Inflammatory macrophage (primary cell): ENCODE measurements around the gene FGFBP3.
"Not testable (repeated sequence)": the region's sequence is repeated elsewhere in the genome, so short reads cannot be mapped to it uniquely, and the experiment has no call there.

ENCODE experiments used
- DNase-seq, 2 donors: peaks; one replicate each; pipeline ENCODE4 v3.0.0-alpha.2; 2020 to 2022

The FGFBP3 gene

DNA sequence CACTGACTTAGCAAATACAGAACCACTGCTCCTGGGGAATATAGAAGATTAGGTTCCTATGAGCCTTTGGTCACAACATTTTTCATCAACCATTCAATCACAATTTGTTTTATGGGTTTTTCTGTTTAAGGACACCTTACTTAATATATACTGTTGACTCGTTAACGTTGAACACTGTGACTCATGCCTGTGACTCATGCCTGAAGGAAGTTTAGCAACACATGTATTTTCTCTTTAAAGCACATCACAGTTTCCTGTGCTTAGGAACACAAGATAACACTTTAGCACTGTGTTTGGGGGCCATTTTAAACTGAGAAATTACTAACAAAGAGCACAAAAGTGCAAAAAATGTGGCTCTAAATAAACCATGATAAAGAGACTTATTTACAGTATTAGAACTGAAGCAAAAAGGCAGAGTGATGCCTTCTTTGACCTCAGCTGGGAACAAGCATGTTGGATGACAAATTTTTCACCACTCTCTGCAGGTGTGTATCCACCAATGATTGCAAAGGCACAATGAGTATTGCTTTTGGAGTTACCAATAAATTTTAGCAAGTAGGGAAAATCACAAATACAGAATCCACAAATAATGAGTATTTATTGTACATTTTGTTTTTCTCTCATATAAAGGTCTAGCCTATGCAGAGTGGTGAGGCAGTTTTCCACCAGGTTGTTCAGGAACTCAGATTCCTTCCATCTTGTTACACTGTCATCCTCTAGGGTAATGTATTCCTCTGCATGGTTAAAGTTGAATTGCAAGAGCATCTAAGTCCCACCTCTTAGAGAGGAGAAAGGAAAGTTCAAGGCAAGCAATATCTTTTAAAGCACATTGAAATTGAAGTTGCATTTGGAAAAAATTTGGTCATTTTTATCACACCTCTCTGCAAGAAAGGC, 7.3 kb downstream of the FGFBP3 start:
- DNase-seq = peak; percentile 87 to 91

DNA sequence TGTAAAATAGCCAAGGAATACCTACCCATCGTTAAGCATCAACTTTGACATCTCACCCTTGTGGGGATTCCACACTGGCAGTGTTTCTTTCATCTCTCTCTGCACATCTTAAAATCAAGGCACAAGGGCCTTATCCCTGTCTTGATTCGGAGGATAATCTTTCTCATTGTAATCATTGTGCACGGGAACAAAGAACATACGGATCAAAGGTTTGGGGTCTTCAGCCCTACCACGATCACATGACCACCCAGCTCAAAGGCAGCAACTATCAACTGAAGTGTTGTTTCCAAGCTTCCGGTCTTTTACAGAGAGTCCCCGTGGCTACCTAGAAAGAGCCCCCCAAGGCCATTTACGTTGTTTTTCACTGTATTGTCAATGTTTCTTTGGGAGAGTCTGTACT, 11.9 kb downstream of the FGFBP3 start:
- no peak for DNase-seq

DNA sequence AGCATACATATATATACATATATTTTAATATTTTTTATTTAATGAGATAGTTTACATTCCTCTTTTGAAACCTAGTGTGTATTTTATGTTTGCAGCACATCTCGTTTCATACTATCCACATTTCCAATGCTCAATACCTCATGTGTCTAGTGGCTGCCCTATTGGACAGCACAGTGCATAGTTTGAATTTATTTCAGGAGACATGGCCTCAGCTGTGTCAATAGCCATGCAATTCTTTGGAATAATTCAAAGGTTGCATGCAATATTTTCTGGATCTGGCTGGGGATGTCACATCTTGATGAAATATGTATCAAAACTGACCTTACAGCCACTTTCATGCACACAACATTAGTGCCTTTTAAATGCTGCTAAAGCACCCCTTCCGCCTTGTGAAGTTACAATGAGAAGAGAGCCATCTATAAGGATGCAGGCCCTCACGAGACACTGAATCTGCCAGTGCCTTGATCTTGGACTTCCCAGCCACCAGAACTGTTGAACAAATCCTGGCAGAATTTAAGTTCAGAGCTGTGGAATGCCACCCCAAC, 13.0 kb downstream of the FGFBP3 start:
- no peak for DNase-seq

DNA sequence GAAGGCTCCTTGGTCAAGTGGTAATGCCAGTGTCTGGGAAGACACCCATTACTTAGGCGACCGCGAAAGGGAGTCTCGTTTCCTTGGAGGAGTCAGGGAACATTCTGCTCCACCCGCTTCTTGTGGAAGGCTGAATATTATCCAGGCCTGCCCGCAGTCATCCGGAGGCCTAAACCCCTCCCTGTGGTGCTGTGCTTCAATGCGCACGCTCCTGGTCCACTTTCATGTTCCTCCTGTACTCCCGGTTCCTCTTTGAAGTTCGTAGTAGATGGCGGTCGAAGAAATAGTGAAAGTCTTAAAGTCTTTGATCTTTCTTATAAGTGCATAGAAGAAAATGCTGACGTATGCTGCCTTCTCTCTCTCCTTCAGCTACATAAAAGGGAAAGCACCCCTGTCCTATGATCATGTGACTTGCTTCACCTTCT, 15.0 kb downstream of the FGFBP3 start:
- not testable (repeated sequence) for DNase-seq

DNA sequence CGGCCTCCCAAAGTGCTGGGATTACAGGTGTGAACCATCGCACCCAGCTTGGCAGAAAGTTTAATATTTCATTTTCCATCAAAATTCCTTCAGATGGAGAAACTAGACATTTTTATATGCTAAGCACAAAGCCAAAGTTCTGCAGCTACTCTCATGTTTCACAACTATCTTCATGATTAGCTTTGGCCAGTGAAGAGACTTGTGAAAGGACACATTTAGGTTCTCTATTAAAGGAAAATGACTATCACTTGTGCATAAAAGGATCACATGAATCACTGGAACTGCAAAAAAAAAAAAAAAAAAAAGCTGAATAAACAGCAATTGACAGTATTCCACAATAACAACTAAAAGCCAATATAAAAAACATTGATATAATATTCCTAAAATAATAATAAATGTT, 16.2 kb downstream of the FGFBP3 start:
- DNase-seq = peak; percentile 6 to 13

DNA sequence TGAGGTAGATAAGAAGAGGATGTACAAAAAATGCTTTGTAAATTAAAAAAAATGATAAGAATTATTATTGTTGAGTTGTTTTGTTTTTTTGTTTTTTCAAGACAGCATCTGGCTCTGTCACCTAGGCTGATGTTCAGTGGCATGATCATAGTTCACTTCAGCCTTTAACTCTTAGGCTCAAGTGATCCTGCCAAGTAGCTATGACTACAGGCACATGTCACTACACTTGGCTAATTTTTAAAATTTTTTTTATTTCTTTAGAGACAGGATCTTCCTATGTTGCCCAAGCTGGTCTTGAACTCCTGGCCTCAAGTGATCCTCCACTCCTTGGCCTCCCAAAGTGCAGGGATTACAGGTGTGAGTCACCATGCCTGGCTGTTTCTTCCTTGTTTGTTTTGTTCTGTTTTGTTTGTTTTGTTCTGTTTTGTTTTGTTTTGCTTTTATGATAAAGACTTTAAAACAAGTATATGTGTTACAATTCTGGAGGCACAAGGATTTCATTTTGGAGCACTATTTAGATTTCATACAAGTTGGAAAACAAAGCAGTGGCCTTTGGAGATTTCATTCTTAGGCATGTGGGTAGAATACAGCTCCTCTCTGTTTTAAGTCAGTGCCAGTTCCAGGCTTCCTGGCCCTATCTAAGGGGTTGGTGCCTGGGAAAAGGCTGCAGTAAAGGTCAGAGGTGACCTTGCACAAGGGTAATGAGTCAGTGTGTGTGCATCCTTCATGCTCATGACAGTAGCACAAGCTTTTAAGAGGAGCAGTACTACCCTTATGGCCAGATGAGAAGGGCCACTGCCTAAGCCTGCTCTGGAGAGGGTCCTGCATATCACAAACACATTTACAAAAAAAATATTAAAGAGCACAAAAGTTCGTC, 17.9 kb downstream of the FGFBP3 start:
- peak; percentile 29 to 40 for DNase-seq

DNA sequence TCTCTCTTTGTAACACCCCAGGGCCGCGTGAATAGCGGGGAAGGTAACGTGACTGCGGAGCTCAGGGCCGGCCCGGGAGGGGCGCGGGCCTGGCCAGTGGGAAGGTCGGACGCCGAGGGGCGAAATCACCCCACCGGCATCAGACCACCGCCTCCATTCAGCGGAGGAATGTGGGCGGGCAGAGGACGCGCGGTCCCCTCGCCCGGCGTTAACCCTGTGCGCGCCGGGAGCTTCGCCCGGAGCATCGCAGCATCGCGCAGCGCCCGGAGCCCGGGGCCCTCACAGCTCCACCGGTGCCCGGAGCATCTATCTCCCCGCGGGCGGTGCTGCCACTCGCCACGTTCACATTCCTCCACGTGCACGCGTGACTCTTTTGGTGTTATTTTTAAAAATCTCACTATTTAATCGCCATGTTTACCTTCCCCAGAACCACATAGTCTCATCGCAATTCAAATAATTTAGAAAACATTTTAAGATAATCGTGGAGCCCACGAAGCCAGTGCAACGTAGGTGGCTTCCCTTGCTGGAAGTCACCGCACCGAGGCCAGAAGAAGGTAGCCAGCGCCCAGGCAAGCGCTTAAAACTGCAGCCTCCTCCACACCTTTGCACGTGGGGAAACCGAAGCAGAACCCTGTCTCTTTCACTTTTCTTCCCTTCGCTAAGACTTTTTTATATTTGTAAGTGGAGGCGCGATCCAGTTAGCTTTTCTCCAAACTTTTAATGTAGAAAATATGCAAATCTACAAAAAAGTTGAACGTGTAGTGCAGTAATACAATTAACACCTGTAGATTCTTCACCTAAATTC, 21.8 kb downstream of the FGFBP3 start:
- no peak for DNase-seq

DNA sequence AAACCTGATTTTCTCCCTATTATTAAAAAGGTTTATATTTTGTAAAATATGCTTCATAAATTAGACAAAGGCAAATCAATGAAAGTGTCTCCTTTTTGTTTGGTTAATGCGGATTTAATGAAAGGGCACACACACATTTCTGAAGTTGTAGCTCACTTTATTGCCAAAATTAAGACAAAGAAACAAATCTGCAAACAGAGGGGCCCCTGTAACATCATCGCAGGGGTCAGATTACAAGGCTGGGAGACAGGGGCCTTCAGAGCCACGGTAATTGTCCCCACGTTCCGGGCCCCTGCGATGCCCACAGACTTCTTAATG, 22.4 kb downstream of the FGFBP3 start:
- DNase-seq = no peak

DNA sequence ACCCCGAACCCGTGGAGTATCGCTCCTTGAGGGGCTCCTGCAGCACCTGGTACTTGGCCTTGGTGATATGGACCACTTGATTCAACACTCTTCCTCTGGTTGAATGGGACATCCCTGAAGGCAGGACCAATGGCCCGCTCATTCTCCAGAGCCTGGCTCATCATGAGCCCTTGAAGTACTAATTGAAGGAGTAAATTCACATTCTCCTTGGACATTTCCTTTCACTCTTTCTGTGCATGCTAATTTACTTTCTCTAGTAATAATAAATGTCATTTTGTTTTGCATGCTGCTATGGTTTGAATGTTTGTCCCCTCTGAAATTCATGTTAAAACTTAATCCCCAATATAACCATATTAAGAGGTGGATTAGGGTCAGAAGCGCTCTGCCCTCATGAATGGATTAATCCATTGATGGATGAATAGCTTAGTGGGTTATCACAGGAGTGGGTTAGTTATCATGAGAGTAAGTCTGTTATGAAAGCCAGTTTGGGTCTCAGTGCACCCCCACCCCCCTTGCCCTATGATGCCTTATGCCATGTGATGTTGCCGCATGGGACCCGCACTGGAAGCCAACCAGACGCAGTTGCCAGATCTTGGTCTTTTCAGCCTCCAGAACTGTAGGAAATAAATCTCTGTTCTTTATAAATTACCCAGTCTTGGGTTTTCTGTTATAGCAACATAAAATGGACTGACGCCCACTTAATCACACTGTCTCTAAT, 23.8 kb downstream of the FGFBP3 start:
- no peak for DNase-seq

DNA sequence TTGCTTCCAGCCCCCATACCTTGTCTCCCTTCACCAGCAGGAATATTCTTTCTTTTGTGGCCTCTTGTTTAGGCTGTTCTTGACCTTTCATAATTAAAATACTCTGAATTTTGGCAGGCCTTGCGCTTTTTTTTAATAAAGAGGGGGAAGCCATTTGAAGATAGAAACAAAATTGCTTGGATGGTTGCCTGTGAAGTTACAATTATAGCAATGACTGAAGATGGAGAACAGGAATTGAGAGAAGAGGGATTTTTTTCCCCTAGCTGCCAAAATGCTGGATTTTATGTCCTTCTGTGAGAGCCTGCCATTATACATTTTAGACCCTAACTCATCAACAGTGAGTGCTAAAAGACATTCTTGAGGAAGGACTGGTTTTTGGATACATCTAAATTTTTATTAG, 24.8 kb downstream of the FGFBP3 start:
- DNase-seq = no peak

DNA sequence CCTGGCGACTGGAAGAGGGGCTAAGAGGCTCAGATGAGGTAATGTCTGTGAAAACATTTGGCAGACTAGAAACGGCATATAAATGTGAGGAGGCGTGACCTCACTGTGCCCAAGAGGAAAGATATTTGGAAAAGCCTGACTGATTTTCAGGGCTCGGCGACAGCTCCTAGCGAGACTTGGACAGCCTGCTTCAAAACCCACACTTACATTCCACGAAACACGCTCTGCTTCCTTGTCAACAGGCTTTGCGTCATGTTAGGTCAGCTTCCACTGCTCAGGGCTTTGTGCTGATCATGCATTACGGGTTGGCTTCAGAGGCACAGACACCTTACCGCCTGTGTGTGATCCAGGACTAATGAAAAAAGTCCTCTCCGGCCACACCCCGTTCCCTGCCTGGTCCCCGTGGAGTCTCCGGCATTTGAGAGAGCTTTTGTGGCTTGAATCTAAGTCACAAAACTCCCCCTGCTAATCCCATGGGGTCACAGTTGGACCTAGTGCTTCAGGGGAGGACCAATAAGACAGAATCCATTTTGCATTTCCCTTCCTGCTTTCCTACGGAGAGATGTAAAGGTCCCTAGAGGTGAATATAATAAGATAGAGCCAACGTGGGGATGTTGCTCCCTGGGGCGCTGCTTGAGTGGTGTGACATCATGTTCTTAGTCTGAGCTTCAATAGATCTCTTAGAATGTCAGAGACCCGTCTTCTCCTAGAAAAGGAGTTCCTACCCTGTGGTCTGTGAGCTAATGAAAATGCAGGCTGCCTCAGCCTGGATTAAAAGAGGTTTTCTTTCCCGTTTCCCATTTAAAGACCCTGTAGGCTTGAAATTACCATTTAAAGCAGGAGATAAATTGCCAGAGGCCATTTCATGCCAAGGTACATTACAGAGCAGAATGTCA, 25.5 kb downstream of the FGFBP3 start:
- DNase-seq = no peak

DNA sequence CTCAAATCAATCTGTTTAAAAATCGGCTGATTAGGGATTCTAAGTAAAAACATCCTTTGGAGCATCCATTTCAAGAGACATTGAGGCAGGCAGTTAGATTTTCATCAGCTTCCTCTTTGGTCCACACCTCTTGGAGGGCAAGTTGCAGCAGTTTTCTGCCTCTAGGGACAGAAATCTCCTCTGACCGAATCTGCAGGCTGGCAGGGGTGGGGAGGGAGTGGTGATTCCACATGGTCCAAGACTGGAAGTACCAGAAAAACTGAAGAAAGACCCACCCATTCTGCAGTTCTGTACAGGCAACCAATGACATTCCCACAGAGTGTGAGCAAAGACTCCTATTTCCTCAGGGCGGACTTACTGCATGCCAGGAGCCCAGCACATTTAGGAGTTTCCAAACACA, 29.0 kb downstream of the FGFBP3 start:
- no peak for DNase-seq

DNA sequence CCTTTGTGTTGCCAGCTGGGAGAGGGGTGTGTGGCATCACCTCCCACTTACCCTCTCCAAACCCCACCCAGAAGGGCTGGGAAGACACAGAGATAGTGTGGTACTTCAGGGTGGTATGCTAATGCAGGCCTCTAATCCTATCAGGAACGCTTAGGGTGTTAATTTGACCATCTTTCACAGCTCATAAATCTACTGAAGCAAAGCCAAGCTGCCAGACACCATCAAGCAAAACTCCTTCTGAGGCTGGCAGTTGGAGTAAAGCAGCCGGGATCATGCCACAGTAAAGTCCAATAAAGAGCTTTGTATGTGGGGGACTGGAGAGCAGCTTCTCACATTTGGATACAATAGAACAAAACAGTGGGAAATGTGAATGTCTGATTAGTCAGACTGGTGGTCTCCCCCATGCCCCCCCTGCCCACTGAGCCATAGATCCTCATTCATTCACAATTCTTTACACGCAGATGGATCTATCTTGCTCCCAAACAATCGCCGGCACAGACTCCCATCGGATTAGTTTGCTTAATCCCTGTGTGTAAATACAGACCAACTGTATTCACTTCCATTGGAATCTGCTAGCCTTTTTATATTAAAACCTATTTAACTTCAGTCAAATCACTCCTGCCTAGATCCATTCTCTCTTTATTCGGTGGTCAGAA, 29.6 kb downstream of the FGFBP3 start:
- no peak for DNase-seq

DNA sequence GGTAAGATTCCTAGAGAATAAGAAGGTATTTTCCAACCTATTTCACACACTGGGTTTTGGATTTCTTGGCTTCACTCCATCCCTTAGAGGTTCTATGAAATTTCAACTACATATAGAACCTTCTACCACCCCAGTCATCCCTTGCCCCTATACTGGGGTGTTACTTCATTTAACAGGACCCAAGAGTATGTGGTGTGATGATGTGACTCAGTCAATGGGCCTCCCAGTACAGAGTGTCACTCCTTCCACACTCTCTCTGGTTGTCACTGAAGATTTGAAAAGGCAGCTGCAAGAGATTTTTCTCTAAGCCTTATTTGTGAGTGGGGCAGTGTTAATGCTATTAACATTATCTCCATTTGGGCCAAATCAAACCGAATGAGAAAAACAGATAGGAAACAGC, 33.5 kb downstream of the FGFBP3 start:
- DNase-seq = no peak

DNA sequence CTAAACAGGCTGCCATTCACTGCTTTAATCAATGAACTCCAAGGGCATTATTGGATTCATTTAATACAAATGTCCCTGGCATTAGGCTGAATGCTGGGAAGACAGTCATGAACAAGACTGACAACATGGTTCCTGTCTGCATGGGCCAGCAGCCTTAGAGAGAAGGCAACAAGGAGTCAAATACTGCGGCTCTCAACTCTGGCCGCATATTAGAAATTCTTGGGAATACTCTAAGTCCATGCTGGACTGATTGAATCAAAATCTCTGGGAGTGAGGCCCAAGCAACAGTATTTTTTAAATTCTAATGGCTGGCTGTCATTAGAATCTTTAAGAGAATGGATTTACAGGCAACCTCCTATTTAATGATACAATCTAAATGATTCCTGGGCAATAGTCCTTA, 34.1 kb downstream of the FGFBP3 start:
- DNase-seq = no peak

DNA sequence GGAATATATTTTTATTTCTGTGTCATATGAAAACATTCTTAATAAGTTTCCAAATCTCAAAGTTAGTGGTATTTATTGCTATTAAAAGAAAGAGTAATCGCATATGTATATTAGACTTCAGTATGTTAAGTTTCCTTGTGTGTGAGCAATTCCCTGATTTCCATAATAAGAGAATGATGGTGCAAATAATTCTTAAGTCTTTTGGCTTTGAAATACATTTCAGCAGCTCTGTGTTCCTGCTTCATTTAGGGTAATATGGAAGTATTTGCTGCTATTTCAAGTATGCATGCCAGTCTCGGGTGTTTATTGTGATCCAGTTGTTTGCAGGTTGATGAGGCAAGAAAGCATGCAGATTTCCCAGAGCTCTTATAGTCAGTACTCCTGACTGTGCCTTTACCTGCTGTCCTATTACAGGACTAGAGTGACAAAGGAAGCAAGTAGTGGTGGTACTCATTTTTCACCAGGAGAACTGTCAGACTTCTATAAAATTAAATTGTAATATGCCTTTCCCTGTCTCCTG, 43.7 kb downstream of the FGFBP3 start:
- DNase-seq = no peak

DNA sequence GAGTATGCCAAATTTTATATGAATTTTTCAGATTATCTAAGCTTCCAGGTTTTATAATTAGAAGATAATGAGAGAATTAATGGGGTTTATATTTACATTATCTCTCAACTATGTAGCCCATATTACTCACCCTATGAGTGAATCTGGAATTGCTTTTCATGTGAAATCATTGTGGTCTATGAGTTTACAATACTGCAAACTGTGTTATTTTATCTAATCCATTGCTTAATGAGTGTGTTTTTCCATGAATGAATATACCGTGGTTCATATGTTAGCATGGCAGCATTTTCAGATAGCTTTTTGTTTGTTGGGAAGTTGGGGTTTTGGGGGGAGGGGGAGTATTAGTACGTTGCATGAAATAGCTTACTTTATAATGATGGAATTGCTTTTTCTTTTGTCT, 44.5 kb downstream of the FGFBP3 start:
- DNase-seq = no peak

DNA sequence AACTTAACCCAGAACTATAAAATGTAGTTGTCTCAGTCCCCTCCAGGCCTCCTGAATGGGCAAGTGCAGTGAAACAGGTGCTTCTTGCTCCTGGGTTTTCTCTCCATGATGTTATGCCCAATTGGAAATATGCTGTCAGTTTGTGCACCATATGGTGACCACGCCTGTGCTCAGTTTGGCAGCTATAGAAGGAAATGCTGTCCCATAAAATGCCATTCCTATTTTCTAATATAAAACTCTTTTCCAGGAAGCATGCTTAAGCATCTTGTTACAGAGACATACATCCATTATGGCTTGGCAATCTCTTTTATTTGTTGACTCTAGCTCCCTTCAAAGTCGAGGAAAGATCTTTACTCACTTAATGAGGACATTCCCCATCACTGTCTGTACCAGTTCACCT, 45.2 kb downstream of the FGFBP3 start:
- DNase-seq = no peak

DNA sequence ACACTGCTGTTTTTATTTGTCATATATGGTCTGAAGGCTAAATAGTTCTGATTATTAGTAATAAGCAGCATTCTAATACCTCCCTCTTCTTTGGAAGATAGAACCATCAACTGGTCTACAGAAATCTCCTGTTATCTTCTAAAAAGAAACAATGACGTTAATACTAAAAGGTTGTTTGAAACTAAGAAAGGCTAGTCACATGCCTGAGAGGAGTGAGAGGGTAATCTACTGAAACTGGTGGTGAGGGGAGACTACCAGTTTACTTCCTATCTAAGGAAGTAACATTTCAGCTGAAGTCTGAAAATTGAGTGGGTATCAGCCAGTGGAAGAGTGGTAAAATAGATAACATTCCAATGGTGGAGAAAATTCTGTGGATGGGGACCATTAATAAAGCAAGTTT, 48.4 kb downstream of the FGFBP3 start:
- no peak for DNase-seq

DNA sequence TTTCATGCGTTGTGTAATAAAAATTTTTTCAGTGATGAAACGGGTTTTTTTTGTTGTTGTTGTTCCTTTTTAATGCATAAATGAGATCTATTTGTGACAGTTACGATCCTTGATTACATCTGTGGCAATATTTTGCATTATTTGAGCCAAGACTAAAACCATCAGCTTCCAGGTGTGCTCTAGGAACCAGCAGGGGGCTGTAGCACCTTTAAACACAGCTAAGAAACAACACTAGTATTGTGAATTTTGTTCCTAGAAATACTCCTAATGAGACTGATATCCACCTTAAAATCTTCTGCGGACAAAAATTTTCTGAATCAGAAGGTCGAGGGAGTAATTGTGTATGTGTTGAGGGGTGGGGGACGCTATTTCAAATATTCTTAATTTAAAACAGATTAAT, 52.6 kb downstream of the FGFBP3 start:
- no peak for DNase-seq
